GM23248 (cell line): Measurements from ENCODE around the gene ZNF326. TPM values are rescaled to one million over a fixed set of nuclear protein-coding genes. Genes with fewer than 3 reads are reported as not detected.

Experiments
- DNase-seq: peaks from one replicate; pipeline ENCODE4 v3.0.0-alpha.2; 2015
- H2AFZ ChIP-seq: fragments of 200-600 bp; sonication (generic); 2 replicates; pipeline ENCODE4 v1.6.1; 2016; ENCODE audit warnings: antibody characterized with exemption
- H3F3A ChIP-seq: fragments of 200-600 bp; sonication (generic); 2 replicates; pipeline ENCODE4 v1.6.1; 2016; ENCODE audit warnings: mild to moderate bottlenecking, antibody characterized with exemption, mixed run types; ENCODE audit not compliant: insufficient read depth
- H3K27ac ChIP-seq: fragments of 200-600 bp; sonication (generic); 2 replicates; pipeline ENCODE4 v1.5.1; 2016; ENCODE audit warnings: mild to moderate bottlenecking
- H3K27me3 ChIP-seq: fragments of 200-600 bp; sonication (generic); replicated peaks from 2 replicates; pipeline ENCODE4 v1.6.1; 2016; ENCODE audit warnings: mild to moderate bottlenecking; ENCODE audit not compliant: insufficient read depth
- H3K36me3 ChIP-seq: fragments of 200-600 bp; sonication (generic); 2 replicates; pipeline ENCODE4 v1.6.1; 2016; ENCODE audit warnings: low read depth, mild to moderate bottlenecking
- H3K4me1 ChIP-seq: fragments of 200-600 bp; sonication (generic); 2 replicates; pipeline ENCODE4 v1.6.1; 2016; ENCODE audit warnings: mild to moderate bottlenecking; ENCODE audit not compliant: insufficient read depth
- H3K4me2 ChIP-seq: fragments of 200-600 bp; sonication (generic); one replicate; pipeline ENCODE4 v1.6.1; 2016; ENCODE audit warnings: mild to moderate bottlenecking; ENCODE audit not compliant: unreplicated experiment
- H3K4me3 ChIP-seq: fragments of 200-600 bp; sonication (generic); 2 replicates; pipeline ENCODE4 v1.5.1; 2016; ENCODE audit warnings: mild to moderate bottlenecking
- H3K79me2 ChIP-seq: fragments of 200-600 bp; sonication (generic); 2 replicates; pipeline ENCODE4 v1.6.1; 2016; ENCODE audit warnings: mild to moderate bottlenecking; ENCODE audit not compliant: insufficient read depth
- H3K9ac ChIP-seq: fragments of 200-600 bp; sonication (generic); 2 replicates; pipeline ENCODE4 v1.6.1; 2016; ENCODE audit warnings: mild to moderate bottlenecking
- H3K9me2 ChIP-seq: fragments of 200-600 bp; sonication (generic); 2 replicates; pipeline ENCODE4 v1.6.1; 2016; ENCODE audit warnings: mixed run types, mild to moderate bottlenecking, moderate library complexity; ENCODE audit not compliant: insufficient read depth
- H3K9me3 ChIP-seq: fragments of 200-600 bp; sonication (generic); one replicate; pipeline ENCODE4 v1.6.1; 2017; ENCODE audit warnings: low read depth
- H4K20me1 ChIP-seq: fragments of 200-600 bp; sonication (generic); 2 replicates; pipeline ENCODE4 v1.6.0; 2016; ENCODE audit not compliant: insufficient read depth
- EZH2 ChIP-seq: fragments of 200-600 bp; sonication (generic); IDR thresholded peaks from 2 replicates; pipeline ENCODE4 v1.6.1; 2018; ENCODE audit warnings: antibody characterized with exemption, mild to moderate bottlenecking; ENCODE audit not compliant: insufficient read depth, poor library complexity, severe bottlenecking
- EZH2phosphoT487 ChIP-seq: fragments of 200-600 bp; sonication (generic); IDR thresholded peaks from 2 replicates; pipeline ENCODE4 v1.6.1; 2018; ENCODE audit warnings: antibody characterized with exemption, moderate library complexity, mild to moderate bottlenecking, low read depth; ENCODE audit not compliant: insufficient read depth
- WGBS, 2 experiments: methylation state at CpG; one replicate each; pipeline ENCODE4 v1.1.6; 2015 to 2017; ENCODE audit warnings: low lambda C conversion rate in 2 of 2, low coverage in 1 of 2; ENCODE audit errors: missing lambda C conversion rate in 2 of 2; 5-methylcytosine and 5-hydroxymethylcytosine counted together
- in situ Hi-C: fragments of 300-500 bp; cut with MboI; formaldehyde crosslinking; loops from 2 replicates; pipeline ENCODE4 v1.15.0; 2020
- polyA plus RNA-seq: library from polyadenylated mRNA; unstranded; fragments of >200 nt; fragmentation: Nextera tagmentation; extraction: Ambion mirVana; gene quantifications from 2 replicates; pipeline ENCODE4 v1.2.1, GENCODE V29; 2016
- total RNA-seq: library from RNA; depleted of rRNA; stranded (reverse); fragments of >200 nt; shearing (Covaris generic); gene quantifications from 2 replicates; pipeline ENCODE4 v1.2.3, GENCODE V29; 2014

ZNF326 gene
- total and polyA plus RNA-seq, 2 experiments from 2014 or later: 5.2 to 17.7 TPM

- H3K79me2 ChIP-seq: peaks cover 82% of the 10 kb centered on the region
- H3K36me3 ChIP-seq: 0 out of 2 replicates have a peak, but pooled peaks cover 7% of the 10 kb centered on the region
- no peak overlapping the region for H3K27ac ChIP-seq
- H3K9me3 ChIP-seq: no peaks in the 10 kb centered on the region
- peak overlapping the region; percentile 9 for H3K4me2 ChIP-seq
- DNase-seq: peak; percentile 64
- H3K27me3 ChIP-seq: no peaks in the 10 kb centered on the region
- in situ Hi-C loops: loop anchor here (25.0 kb wide), 1 partner anchor 361 kb away; the partner anchor contains the start of gene LRRC8C
- peaks cover 35% of the 10 kb centered on the region for H3K4me1 ChIP-seq
- no peaks in the 10 kb centered on the region for H3K9me2 ChIP-seq
- no peak overlapping the region for H3K9ac ChIP-seq
- no peak overlapping the region for H2AFZ ChIP-seq
- TF ChIP-seq EZH2: no peak
- no peak for TF ChIP-seq EZH2phosphoT487
- peaks cover 10% of the 10 kb centered on the region; the same call in 1 of the 2 replicates for H3F3A ChIP-seq
- no peak overlapping the region for H3K4me3 ChIP-seq
- peaks cover 4% of the 10 kb centered on the region for H4K20me1 ChIP-seq
These were observed 3.4 kb downstream of the ZNF326 start for GRCh38 chr1:89998306-89998705.

GRCh38 chr1:89999208-89999607, 4.3 kb downstream of the ZNF326 start:
- in situ Hi-C loops: loop anchor here (25.0 kb wide), 1 partner anchor 362 kb away; the partner anchor contains the start of gene LRRC8C
- no peaks in the 10 kb centered on the region for H3K27me3 ChIP-seq
- TF ChIP-seq EZH2phosphoT487: no peak
- no peak for TF ChIP-seq EZH2
- H3K27ac ChIP-seq: no peak overlapping the region
- 0 out of 2 replicates have a peak, but pooled peaks cover 7% of the 10 kb centered on the region for H3K36me3 ChIP-seq
- H2AFZ ChIP-seq: no peak overlapping the region
- DNase-seq: peak; percentile 8
- no peaks in the 10 kb centered on the region for H3K9me3 ChIP-seq
- H3F3A ChIP-seq: peaks cover 10% of the 10 kb centered on the region; the same call in 1 of the 2 replicates
- no peak overlapping the region for H3K9ac ChIP-seq
- peaks cover 6% of the 10 kb centered on the region for H4K20me1 ChIP-seq
- no peak overlapping the region for H3K4me3 ChIP-seq
- peak overlapping the region; percentile 9 for H3K4me2 ChIP-seq
- no peaks in the 10 kb centered on the region for H3K9me2 ChIP-seq
- H3K79me2 ChIP-seq: peaks cover 91% of the 10 kb centered on the region
- H3K4me1 ChIP-seq: peaks cover 35% of the 10 kb centered on the region

- 96% methylated on average over 3 of the region's 3 CpGs for WGBS, 2 experiments
- Histone ChIP-seq H3K9me3 (no peaks in the 10 kb centered on the region), H3K36me3 (0 out of 2 replicates have a peak, but pooled peaks cover 7% of the 10 kb centered on the region), H3K27ac (no peak overlapping the region), H4K20me1 (peaks cover 8% of the 10 kb centered on the region), H3K79me2 (peaks cover 95% of the 10 kb centered on the region), H2AFZ (no peak overlapping the region), H3K4me3 (no peak overlapping the region), H3K4me1 (peaks cover 35% of the 10 kb centered on the region), H3F3A (peaks cover 10% of the 10 kb centered on the region; the same call in 1 of the 2 replicates), H3K4me2 (no peak overlapping the region), H3K9me2 (no peaks in the 10 kb centered on the region), H3K27me3 (no peaks in the 10 kb centered on the region), H3K9ac (no peak overlapping the region)
- in situ Hi-C loops: loop anchor here (25.0 kb wide), 1 partner anchor 362 kb away; the partner anchor contains the start of gene LRRC8C
- DNase-seq: no peak
- TF ChIP-seq EZH2 (no peak), EZH2phosphoT487 (no peak)
These were observed 4.7 kb downstream of the ZNF326 start for GRCh38 chr1:89999628-90000027.

- peaks cover 19% of the 10 kb centered on the region; the same call in 1 of the 2 replicates for H3K36me3 ChIP-seq
- DNase-seq: no peak
- in situ Hi-C loops: no loop called here
- 0 out of 2 replicates have a peak, but pooled peaks cover 4% of the 10 kb centered on the region for H3F3A ChIP-seq
- no peaks in the 10 kb centered on the region for H3K9me3 ChIP-seq
- no peaks in the 10 kb centered on the region for H3K27me3 ChIP-seq
- H3K4me3 ChIP-seq: no peak overlapping the region
- H3K79me2 ChIP-seq: peaks cover 98% of the 10 kb centered on the region
- peaks cover 34% of the 10 kb centered on the region for H3K4me1 ChIP-seq
- TF ChIP-seq EZH2phosphoT487: no peak
- no peak for TF ChIP-seq EZH2
- H2AFZ ChIP-seq: no peak overlapping the region
- 98 to 100% methylated on average over 2 of the region's 2 CpGs for WGBS, 2 experiments
- no peaks in the 10 kb centered on the region for H3K9me2 ChIP-seq
- no peak overlapping the region for H3K4me2 ChIP-seq
- H3K9ac ChIP-seq: no peak overlapping the region
- H3K27ac ChIP-seq: no peak overlapping the region
- peaks cover 8% of the 10 kb centered on the region for H4K20me1 ChIP-seq
These were observed 6.2 kb downstream of the ZNF326 start for GRCh38 chr1:90000934-90001676.
